MM.1S (cell line): ENCODE results near the gene TUBB8.

Experiments
- CTCF ChIP-seq: fragments of 300-600 bp; sonication (generic); IDR thresholded peaks from 2 replicates; pipeline ENCODE4 v1.5.1; 2016; ENCODE audit warnings: antibody characterized with exemption, low read length, mixed read lengths
- EZH2 ChIP-seq: fragments of 300-600 bp; sonication (generic); optimal IDR thresholded peaks from 2 replicates; pipeline ENCODE3; 2017; ENCODE audit warnings: low read depth, mild to moderate bottlenecking, antibody characterized with exemption, low read length, mixed read lengths
- EZH2phosphoT487 ChIP-seq: fragments of 300-600 bp; sonication (generic); IDR thresholded peaks from 2 replicates; pipeline ENCODE4 v1.6.1; 2018; ENCODE audit warnings: antibody characterized with exemption, low read length

- TF ChIP-seq CTCF (no peak), EZH2phosphoT487 (no peak), EZH2 (no peak)
Observed at GRCh38 chr10:90161-90560, 41.1 kb upstream of the TUBB8 start.
